Body of pancreas (tissue), 4 donors: Measurements from ENCODE around the gene SUN5. TPM values are rescaled to one million over a fixed set of nuclear protein-coding genes. Genes with fewer than 3 reads are reported as not detected.

Experiments
- ATAC-seq: fragments of 150-250 bp; one replicate; pipeline ENCODE4 v1.9.1; 2016
- DNase-seq, 4 donors: peaks; one replicate each; pipeline ENCODE4 v3.0.0-alpha.2; 2019
- H3K27ac ChIP-seq, 4 donors: fragments of 200-600 bp; sonication (generic); 1 replicate in 3 of 4; 2 replicates in 1 of 4; pipeline versions ENCODE4 v1.5.1 to v1.6.1; 2016 to 2019; ENCODE audit warnings: mild to moderate bottlenecking in 1 of 4, mixed read lengths in 1 of 4, moderate library complexity in 1 of 4
- H3K27me3 ChIP-seq, 2 donors: fragments of 200-600 bp; sonication (generic); one replicate each; pipeline ENCODE4 v1.6.0; 2016; ENCODE audit warnings: mild to moderate bottlenecking in 1 of 2
- H3K36me3 ChIP-seq, 2 donors: fragments of 200-600 bp; sonication (generic); replicated peaks in 1 of 2; 2 replicates each; pipeline ENCODE4 v1.5.1; 2016; ENCODE audit warnings: low read depth in 2 of 2; ENCODE audit not compliant: insufficient read depth in 1 of 2
- H3K4me1 ChIP-seq: fragments of 200-600 bp; sonication (generic); one replicate; pipeline ENCODE4 v1.6.0; 2016
- H3K4me3 ChIP-seq, 2 donors: fragments of 200-600 bp; sonication (generic); 1 replicate in 1 of 2; 2 replicates in 1 of 2; pipeline ENCODE4 v1.5.1; 2016 to 2019
- H3K9me3 ChIP-seq, 3 donors: fragments of 200-600 bp; sonication (generic); 1 replicate in 2 of 3; 2 replicates in 1 of 3; pipeline ENCODE4 v1.5.1; 2016
- POLR2A ChIP-seq, 3 donors: fragments of 450-650 bp; IDR thresholded peaks; one replicate each; pipeline ENCODE4 v1.6.1; 2016; ENCODE audit warnings: antibody characterized with exemption in 3 of 3, mild to moderate bottlenecking in 2 of 3
- WGBS, 2 donors: methylation state at CpG; one replicate each; pipeline ENCODE4 v1.1.5; 2017; 5-methylcytosine and 5-hydroxymethylcytosine counted together
- intact Hi-C: fragments of 100-400 bp; cut with DNase I; formaldehyde crosslinking; loops from one replicate; pipeline ENCODE4 v1.15.1; 2023
- total RNA-seq, 2 donors: library from RNA; depleted of rRNA; stranded (reverse); fragments of >200 nt; gene quantifications; one replicate each; pipeline ENCODE4 v1.1.0, GENCODE V29; 2016
- TF ChIP-seq, protein P1 (sequence below), 7 experiments: fragments of 450-650 bp in 4 of 7; fragments of 200-600 bp in 3 of 7; sonication (generic) in 3 of 7; IDR thresholded peaks; one replicate each; pipeline ENCODE4 v1.5.1; 2016 to 2019; ENCODE audit warnings: antibody characterized with exemption in 7 of 7

The SUN5 gene
- total RNA-seq, 2 donors from 2014 or later = not detected

GRCh38 chr20:32966881-32967781 is 37.1 kb downstream of the SUN5 start:
- H3K9me3 ChIP-seq = no peaks in the 10 kb centered on the region
- no peak overlapping the region for H3K4me3 ChIP-seq
- H3K27me3 ChIP-seq = no peaks in the 10 kb centered on the region
- H3K36me3 ChIP-seq = no peaks in the 10 kb centered on the region
- no peak for ATAC-seq
- no peak overlapping the region for H3K27ac ChIP-seq
- TF ChIP-seq, protein P1, sequence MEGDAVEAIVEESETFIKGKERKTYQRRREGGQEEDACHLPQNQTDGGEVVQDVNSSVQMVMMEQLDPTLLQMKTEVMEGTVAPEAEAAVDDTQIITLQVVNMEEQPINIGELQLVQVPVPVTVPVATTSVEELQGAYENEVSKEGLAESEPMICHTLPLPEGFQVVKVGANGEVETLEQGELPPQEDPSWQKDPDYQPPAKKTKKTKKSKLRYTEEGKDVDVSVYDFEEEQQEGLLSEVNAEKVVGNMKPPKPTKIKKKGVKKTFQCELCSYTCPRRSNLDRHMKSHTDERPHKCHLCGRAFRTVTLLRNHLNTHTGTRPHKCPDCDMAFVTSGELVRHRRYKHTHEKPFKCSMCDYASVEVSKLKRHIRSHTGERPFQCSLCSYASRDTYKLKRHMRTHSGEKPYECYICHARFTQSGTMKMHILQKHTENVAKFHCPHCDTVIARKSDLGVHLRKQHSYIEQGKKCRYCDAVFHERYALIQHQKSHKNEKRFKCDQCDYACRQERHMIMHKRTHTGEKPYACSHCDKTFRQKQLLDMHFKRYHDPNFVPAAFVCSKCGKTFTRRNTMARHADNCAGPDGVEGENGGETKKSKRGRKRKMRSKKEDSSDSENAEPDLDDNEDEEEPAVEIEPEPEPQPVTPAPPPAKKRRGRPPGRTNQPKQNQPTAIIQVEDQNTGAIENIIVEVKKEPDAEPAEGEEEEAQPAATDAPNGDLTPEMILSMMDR (IDR thresholded peaks at IDR 0.05) = no peak
- no peak for TF ChIP-seq POLR2A (IDR thresholded peaks at IDR 0.05)
- 62 to 63% methylated on average over 8 to 16 of the region's 16 CpGs for WGBS, 2 donors
- H3K4me1 ChIP-seq = no peaks in the 10 kb centered on the region
- no peak for DNase-seq
- intact Hi-C loops = no loop called here

GRCh38 chr20:32966382-32966781 is 37.9 kb downstream of the SUN5 start:
- no peaks in the 10 kb centered on the region for H3K36me3 ChIP-seq
- H3K4me1 ChIP-seq = no peaks in the 10 kb centered on the region
- DNase-seq (no peak), ATAC-seq (no peak)
- intact Hi-C loops = no loop called here
- 76 to 88% methylated on average over 4 of the region's 4 CpGs for WGBS, 2 donors
- H3K27ac ChIP-seq = no peak overlapping the region
- TF ChIP-seq, protein P1 (IDR thresholded peaks at IDR 0.05) = no peak
- no peak for TF ChIP-seq POLR2A (IDR thresholded peaks at IDR 0.05)
- H3K4me3 ChIP-seq = no peak overlapping the region
- H3K9me3 ChIP-seq = no peaks in the 10 kb centered on the region
- no peaks in the 10 kb centered on the region for H3K27me3 ChIP-seq

GRCh38 chr20:32965581-32966373 is 38.5 kb downstream of the SUN5 start:
- DNase-seq (no peak), ATAC-seq (no peak)
- no peaks in the 10 kb centered on the region for H3K36me3 ChIP-seq
- TF ChIP-seq, protein P1 (IDR thresholded peaks at IDR 0.05) = no peak
- TF ChIP-seq POLR2A (IDR thresholded peaks at IDR 0.05) = no peak
- WGBS, 2 donors = 69 to 76% methylated on average over 10 to 12 of the region's 12 CpGs
- H3K4me1 ChIP-seq = no peaks in the 10 kb centered on the region
- H3K9me3 ChIP-seq = no peaks in the 10 kb centered on the region
- no peak overlapping the region for H3K27ac ChIP-seq
- no peaks in the 10 kb centered on the region for H3K27me3 ChIP-seq
- intact Hi-C loops = no loop called here
- H3K4me3 ChIP-seq = no peak overlapping the region

- H3K27me3 ChIP-seq = no peaks in the 10 kb centered on the region
- H3K4me3 ChIP-seq = no peak overlapping the region
- no peaks in the 10 kb centered on the region for H3K9me3 ChIP-seq
- H3K27ac ChIP-seq = no peak overlapping the region
- 68 to 80% methylated on average over 7 to 8 of the region's 8 CpGs for WGBS, 2 donors
- no peak for DNase-seq
- ATAC-seq = no peak
- no peaks in the 10 kb centered on the region for H3K36me3 ChIP-seq
- intact Hi-C loops = no loop called here
- H3K4me1 ChIP-seq = no peaks in the 10 kb centered on the region
- TF ChIP-seq, protein P1 (IDR thresholded peaks at IDR 0.05) = no peak
- no peak for TF ChIP-seq POLR2A (IDR thresholded peaks at IDR 0.05)
These were observed 39.1 kb downstream of the SUN5 start for GRCh38 chr20:32965115-32965514.
